Stimulated activated CD4-positive, alpha-beta T cell treated with anti-CD3 and anti-CD28 coated beads, Interleukin-4, amount 100 ng/mL, for 24 hours (primary cell): ENCODE results near the gene C7orf25.
"Not testable (repeated sequence)": the region's sequence is repeated elsewhere in the genome, so short reads cannot be mapped to it uniquely, and the experiment has no call there.

Source experiments
- DNase-seq: peaks from one replicate; pipeline ENCODE4 v3.0.0-alpha.2; 2020

Gene C7orf25

DNA sequence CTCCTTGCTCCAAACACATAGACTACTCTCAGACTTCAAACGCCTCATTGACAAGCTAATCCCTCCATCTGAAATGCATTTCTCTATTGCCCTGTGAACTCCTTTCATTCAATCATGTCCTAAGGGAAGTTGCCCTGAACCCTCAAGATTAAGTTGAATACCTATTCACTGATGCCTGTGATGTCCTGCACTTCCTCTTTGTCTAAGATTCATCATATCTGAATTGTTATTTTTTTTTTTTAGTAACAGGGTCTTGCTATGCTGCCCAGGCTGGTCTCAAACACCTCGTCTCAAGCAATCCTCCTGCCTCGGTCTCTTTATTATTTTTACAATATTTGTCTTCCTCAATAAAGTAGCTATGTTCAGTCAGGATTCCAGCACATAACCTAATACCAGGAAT lies 16.9 kb upstream of the C7orf25 start:
- no peak for DNase-seq

DNA sequence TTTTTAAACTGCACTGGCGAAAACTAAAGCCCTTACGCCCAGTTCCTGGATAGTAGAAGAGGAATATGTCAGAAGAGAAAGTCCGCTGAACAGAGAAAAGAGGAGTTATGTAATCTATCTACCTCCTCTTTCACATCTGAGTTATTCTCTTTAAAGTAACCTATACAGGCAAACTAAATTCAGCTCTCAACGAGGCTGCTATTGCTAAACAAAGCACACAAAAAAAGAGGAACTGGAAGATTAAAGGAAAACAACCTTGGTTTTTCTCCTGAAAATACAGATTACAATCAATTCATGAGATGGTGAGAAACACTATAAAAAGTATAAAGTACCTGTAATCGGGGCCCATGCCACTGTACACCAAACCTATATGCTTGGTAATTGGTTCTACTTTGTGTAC lies 14.3 kb upstream of the C7orf25 start:
- no peak for DNase-seq

DNA sequence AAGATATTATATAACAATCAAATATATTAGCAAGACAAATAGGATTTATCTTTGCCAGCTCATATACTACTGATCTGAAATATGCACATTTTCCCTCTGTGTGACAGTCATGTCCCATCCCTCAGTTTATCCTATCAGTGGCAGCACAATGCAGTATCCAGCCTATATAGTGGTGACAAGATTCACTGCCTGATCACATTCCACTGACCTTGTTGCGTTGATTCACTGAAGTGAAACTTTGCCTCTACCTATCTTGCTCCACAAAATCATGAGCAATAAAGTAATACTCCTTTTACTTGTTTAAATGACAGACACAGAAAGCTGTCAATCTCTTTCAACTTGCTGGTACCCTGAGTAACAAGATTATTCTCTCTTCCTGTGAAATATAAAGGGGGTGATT lies 13.8 kb upstream of the C7orf25 start:
- DNase-seq, result no peak

DNA sequence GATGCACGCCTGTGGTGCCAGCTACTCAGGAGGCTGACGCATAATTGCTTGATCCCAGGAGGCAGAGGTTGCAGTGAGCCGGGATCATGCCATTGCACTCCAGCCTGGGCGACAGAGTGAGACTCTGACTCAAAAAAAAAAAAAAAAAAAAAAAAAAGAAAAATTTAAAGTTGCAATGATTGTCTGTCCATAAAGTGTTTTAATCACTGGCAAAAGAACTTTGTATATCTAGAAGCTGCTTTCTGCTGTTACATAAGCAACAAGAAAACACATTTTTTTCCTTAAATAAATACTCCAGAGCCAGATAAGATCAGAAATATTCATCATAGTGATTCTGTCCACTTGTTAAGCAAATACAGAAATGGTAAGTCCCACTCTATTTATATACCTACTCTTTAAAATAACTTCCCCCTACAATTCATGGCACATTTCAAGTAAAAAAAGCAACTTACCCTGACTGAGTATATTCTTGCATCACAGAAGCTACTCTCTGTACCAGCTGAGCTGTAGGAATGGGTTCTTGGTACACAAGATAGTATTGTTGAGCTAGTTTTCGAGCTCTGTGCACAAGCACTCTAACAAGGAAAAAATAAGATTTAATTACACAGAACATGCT lies 12.5 kb upstream of the C7orf25 start:
- no peak for DNase-seq

DNA sequence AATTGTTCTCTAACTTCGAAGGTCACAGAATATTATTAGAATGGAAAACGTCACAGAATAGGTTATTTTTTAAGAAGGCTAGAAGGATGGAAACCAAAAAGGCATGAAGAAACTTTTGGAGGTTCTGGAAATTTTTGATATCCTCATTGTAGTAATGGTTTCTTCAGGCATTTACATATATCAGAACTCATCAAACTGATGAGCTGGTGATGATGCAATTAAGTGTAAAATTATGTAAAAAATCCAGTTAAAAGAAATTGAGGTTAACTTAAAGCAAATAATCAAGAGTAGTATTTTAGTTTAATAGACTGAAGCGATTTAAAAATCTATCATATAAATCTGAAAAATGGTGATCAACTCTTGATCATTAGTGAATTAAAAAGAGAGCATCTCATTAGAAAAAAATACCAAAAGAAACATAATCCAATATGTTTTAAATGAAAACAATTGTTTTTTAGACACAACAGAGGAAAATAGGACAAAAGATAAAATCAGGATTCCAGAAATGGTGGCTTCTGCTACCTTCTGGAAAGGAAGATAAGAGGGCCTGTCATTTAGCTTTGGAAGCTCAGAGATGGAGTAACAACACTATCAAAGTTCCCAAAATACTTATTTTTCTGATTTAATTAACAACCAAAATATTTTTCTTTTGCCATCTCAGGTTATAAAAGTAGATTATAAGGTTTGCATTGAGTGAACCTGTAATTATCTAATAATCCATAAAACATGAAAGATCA lies 10.3 kb upstream of the C7orf25 start:
- no peak for DNase-seq

DNA sequence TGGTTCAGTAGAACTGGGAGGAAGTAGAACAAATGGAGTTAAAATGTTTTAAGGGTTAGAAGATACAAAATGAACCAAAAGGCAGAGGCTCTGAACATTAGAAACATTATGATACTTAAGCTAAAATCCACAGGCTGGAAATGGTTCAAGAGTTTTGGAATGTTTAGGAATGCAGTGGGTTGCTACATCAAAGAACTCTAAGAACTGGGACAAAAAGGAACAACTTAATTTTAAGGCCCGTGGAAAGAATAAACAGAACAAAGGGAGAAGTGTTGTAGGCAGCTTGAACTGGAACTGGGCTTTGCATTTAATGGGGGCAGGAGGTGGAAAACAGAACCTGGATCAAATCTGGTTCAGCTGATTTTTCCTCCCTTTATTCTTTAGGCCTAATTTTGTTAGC lies 3.5 kb upstream of the C7orf25 start:
- no peak for DNase-seq

DNA sequence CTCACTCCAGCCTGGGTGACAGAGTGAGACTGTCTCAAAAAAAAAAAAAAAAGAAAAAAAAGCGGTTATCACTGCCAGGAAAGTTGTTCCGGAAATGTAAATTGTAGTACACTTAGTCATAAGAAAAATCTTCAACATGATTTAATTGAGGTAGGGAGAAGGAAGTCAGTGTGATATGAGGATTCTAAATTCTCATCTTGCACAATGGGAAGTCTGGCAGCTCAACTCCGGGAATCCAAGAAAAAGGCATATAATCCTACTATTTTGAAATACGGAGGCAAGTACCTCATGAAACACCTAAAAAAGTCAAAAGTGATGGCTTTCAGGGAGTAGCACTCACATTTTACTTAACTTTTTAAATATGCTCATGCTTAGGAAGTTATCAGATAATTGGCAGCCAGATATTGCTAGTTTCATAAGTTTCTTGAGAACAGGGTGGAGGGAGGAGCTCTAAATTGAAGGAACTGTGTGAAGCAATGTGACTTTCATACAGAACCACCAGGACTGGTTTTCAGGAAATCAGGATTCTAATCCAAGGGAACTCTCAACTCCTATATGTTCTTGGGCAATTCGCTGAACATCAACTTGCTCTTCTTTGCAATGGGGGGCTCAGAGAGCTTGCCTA lies 2.7 kb upstream of the C7orf25 start:
- DNase-seq, result no peak

DNA sequence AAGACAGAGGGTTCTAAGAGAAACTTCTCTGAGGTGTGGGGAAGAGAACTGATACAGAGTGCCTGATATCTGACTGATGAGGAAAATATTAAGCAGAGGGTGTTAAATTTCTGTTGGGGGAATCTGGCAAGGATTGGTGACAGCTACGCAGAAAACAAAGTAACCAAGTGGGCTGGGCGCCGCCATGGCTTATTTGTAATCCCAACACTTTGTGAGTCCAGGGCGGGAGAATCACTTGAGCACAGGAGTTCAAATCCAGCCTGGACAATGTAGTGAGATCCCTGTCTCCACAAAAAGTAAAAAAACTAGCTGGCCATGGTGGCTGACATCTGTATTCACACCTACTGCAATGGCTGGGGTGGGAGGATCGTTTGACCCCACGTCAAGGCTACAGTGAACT lies 2.1 kb upstream of the C7orf25 start:
- no peak for DNase-seq

DNA sequence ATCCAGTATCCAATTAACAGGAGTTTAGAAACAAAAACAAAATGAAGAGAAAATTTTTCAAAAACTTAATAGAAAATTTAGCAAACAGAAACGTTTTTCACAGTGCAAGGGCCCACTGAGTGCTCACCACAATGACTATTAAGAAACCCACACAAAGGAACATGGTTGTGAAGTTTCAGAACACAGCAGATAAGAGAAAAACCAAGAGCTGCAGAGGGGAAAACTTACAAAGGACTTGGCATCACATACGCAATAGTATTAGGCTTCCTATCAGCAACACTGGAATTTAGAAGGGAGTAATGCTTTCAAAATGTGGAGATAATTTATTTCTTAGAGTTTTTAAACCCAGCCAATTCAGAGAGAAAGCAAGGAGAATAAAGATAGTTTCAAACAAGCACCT lies 1.7 kb upstream of the C7orf25 start:
- no peak for DNase-seq

DNA sequence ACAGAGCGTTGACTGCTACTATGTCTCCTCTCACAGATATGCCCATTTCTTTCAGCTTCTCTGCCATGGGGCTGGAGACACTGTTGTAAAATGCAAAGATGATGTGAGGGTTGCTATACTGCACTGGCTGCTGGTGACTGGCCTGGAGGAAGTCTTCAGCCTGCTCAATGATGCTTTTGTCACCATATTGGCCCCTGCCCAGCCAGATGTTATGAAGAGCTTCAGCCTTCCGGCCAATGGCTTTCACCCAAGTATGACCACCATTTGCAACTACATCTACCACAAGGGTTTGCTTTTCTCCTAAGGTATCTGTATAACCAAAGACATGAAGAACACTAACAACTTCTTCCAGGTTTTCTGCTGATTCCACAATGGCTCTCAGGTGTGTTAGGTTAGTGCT lies 1.6 kb downstream of the C7orf25 start:
- DNase-seq, result no peak

DNA sequence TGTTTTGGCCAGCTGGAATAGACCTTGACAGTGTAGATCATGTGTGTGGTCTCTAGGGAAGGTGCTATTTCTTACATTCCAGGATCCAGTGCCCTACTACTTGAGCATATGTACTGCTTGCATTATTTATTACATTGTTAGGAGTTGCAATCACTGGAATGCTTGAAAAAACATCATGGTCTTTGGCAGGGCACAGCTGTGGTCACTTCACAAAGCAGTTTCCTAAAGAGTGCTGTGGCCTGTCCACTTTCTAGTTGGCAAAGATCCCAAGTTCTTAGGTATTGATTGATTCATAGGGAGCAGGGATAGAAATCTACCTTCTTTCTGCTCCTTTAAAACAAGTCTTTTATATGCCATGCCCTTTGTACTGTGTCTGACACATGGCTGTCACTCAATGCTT lies 4.6 kb downstream of the C7orf25 start:
- no peak for DNase-seq

DNA sequence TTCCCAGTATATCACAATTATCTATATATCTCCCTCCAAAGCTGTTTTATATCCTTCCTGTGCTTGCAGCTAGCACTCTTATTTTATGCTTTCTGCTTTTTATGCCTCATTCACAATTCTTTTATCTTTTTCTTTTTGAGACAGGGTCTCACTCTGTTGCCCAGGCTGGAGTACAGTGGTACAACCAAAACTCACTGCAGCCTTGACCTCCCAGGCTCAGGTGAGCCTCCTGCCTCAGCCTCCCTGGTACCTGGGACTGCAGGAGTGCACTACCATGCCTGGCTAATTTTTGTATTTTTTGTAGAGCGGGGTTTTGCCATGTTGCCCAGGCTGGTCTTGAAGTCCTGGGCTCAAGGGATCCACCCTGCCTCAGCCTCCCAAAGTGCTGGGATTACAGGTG lies 5.7 kb downstream of the C7orf25 start:
- no peak for DNase-seq

DNA sequence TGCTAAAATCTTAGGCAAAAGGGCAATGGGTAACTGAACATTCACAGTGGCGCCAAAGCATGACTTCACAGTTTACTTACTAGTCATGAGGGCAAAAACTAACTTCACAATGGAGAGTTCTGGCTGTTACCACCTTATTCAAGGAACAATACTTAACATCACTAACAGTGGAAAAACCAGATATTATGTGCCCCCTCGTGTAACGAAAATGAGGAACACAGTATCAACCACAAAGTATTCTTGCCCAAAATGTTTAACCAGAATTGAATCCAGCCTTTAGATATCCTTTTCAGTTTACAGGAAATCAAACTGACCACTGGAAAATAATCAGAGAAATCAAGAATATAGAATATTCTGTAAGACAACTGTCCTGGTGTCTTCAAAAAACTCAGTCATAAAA lies 9.5 kb downstream of the C7orf25 start:
- DNase-seq, result no peak

DNA sequence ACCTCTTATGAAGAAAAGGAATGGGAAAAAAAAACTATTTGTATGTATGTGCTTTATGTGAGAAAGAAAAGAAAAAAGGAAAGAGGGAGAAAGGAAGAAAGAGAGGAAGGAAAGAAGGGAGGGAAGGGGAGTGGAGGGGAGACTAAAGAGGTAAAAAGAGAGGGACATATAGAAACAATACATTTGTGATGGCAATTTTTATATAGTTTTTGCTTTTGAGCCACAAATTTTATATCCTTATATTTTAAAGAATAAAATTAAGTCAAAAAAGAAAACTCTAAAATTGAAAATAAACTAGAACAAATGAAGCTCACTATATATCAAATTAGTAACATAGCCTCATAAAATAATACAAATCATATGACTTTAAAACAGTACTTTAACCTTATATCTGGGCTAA lies 11.0 kb downstream of the C7orf25 start:
- DNase-seq, result no peak

DNA sequence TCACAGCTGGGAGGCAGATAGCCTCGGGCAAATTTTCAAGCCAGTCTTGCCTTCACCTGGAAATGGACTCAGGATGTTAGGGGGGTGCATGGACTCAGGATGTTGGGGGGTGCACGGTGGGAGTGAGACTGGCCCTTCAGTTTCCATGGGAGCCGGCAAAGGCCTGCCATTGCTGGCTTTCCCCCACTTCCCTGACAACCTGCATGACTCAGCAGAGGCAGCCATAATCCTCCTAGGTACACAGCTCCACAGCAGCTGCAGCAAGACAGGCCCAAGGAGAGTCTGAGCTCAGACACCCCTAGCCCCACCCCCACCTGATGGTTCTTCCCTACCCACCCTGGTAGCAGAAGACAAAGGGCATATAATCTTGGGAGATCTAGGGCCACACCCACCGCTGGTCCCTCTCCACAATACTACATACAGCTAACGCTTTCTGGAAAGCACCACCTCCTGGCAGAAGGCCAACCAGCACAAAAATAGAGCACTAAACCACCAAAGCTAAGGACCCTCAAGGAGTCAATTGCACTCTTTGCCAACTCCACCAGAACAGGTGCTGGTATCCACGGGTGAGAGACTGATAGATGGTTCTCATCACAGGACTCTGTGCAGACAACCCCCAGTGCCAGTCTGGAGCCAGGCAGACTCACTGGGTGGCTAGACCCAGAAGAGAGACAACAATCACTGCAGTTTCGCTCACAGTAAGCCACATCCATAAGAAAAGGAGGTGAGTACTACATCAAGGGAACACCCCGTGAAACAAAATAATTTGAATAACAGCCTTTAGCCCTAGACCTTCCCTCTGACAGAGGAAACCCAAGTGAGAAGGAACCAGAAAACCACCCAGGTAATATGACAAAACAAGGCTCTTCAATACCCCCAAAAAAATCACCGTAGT lies 18.3 kb downstream of the C7orf25 start:
- DNase-seq, result no peak

DNA sequence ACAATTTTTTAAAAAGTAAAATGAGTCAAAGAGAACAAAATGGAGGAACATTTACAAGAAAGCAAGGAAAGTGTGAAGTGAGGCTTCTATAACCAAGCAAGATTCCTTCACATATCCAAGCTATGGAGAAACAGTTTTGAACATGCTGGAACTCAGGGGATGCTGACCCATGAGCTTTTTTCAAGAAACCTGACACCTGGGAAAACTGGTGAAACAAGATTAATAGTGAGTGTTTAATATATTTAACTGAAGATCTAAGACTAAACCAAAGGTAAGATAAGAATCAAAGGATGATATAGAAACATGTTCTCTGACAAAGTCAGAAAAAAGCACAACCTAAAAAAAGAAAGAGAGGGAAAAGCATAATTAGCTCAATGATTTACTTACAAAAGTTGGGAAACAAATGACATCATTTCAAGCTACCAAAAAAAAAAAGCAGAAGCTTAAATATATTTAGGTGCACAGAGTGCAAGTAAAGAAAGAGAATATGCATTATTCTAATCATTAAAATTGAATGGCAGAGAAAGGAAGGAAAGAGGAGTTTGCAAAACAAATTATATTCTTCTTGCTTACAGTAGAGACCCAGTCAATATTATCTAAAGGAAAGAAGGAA lies 24.9 kb downstream of the C7orf25 start:
- DNase-seq, result no peak

DNA sequence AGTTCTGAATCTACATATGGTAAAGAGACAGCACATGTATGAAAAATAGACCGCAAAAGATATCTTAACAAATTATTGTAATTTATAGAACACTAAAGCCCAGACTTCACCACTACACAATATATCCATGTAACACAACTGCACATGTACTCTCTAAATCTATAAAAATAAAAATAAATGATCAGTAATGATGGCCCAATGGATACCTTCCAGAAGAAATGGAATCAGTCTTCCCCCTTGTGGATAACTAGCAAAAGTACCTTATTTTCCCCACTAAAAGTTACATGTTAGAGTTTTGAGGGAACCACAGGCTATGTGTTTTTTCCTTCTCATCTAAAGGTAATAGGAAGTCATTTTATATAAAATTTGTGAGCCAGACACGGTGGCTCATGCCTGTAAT lies 25.7 kb downstream of the C7orf25 start:
- no peak for DNase-seq

DNA sequence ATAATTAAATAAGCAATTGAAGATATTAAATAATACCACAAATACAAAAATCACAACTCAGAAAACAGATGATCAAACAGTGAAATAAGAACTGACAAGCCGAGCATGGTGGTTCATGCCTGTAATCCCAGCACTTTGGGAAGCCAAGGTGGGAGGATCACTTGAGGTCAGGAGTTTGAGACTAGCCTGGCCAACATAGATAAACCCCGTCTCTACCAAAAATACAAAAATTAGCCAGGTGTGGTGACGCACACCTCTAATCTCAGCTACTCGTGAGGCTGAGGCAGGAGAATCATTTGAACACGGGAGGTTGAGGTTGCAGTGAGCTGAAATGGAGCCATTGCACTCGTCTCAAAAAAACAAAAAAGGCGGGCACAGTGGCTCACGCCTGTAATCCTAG lies 26.7 kb downstream of the C7orf25 start:
- not testable (repeated sequence) for DNase-seq

DNA sequence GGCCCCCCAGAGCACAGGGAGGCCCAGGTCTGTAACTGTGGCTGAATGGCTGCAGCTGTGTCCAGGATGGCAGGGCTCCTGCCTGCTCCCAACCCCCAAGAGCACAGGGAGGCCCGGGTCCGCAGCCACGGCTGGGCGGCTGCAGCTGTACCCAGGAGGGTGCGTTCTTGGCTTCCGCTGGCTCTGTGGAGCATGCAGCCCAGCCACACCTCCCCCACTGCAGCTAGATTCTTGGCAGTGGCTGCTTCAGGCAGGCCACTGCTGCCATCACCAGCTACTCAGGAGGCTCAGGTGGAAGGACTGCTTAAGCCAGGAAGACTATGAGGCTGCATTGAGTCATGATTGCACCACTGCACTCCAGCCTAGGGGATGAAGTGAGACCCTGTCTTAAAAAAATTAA lies 27.9 kb downstream of the C7orf25 start:
- DNase-seq, result no peak

DNA sequence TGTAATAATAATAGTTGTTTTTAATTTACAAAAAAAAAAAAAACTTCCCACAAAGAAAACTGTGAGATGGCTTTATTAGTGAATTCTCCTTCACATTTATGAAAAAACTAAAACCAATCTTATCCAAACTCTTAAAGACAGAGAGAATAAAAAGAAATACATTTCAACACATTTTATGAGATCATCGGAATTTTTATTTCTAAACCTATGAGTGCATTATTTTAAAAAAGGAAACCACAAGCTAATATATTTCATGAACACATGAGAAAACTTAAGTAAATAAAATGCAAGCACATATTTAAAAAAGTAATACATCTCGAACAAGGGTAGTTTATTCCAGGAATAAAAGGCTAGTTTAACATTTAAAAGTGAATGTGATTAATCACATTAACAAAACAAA lies 31.5 kb downstream of the C7orf25 start:
- DNase-seq, result no peak

DNA sequence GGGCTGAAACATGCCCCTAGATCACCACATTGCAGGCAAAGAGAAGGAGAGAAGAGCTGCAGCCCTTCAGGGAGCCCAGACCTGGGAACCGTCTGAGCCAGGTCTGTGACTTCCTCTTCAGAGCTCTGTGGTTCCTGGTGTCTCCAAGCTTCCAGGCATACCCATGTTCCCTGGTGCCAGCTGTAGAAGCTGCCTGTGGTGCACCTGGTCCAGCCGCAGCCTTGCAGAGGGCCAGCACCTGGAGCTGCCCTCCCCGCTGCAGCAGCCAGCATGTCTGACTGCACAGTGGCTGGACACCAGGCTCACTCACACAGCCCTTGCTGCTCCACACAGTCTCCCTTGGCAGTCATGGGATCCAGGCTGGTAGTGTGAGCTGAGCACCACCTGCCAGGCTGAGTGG lies 33.6 kb downstream of the C7orf25 start:
- no peak for DNase-seq

DNA sequence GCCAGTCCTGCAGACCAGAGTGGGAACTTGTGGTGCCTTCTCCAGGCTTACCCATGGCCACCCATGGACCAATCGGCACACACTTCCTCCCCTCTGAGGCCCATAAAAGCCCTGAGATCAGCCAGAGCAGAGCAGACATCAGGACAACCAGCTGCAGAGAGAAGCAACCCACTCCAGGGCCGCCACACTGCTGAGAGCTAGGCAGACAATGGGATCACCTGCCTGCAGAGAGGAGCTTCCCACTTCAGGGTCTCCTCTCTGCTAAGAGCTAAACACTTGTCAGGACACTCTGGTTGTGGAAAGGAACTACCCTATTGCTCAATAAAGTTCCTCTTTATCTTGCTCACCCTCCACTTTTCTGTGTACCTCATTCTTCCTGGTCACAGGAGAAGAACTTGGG lies 34.0 kb downstream of the C7orf25 start:
- no peak for DNase-seq
